Left ventricle myocardium superior (tissue), 1 donor: ENCODE results near the gene DNAH11. TPM values are rescaled to one million over a fixed set of nuclear protein-coding genes. Genes with fewer than 3 reads are reported as not detected.

Source experiments
- ATAC-seq: fragments of 200-7000 bp; cut with Tn5 transposase; one replicate; pipeline ENCODE4 v1.9.1; 2020; ENCODE audit warnings: mild to moderate bottlenecking, moderate library complexity
- DNase-seq: peaks from one replicate; pipeline ENCODE4 v3.0.0-alpha.2; 2020
- intact Hi-C: fragments of 100-400 bp; cut with micrococcal nuclease; formaldehyde crosslinking; loops from one replicate; pipeline ENCODE4 v1.11.0; 2022
- total RNA-seq: library from RNA; stranded (reverse); fragmentation: NEBNext Ultra II Directional; extraction: Animal tissue kit (Norgen Biotek cat#: 25700); gene quantifications from one replicate; pipeline ENCODE4 v1.2.1, GENCODE V29; 2021
- donor health status: DM: no; HTN: yes; CAD: no; lungs with severe emphysema.

The DNAH11 gene
- total RNA-seq, 1 donor from 2014 or later, result 0.12 TPM

DNA sequence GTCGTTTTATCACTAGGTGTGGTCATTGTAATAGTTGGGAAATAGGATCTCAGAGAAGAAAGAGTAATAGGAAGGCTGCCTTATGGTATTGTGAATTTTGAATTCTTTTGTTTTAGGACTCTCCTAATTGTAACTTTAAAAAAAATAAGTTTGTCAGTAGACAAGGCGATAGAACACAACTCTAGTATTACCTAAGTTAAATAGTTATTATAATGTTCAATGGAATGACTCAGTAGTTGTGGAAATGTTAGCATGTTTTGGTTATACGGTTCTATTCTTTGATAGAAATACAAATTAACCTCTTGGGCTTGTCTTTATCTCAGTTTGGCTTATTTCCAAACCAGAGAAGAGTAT lies 1.4 kb downstream of the DNAH11 start:
- no peak for ATAC-seq
- no peak for DNase-seq
- intact Hi-C loops, result no loop called here

DNA sequence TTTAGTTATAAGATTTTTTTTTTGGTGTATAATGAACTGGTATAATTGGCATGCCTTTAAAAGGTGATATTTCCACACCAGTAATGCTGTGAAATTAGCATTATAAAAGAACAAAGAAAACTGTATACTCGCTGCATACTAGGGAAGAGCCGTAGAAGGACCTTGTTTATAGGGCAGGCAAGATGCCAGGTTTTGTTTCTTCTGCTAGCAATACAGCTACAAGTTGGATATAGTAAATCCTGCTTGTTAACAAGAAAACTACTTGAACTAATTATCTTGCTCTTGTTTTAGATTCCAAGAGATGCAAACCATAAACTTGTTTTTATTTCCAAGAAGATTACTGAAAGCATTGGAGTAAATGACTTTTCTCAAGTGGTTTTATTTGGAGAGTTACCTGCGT lies 1.9 kb downstream of the DNAH11 start:
- ATAC-seq (no peak), DNase-seq (no peak)

DNA sequence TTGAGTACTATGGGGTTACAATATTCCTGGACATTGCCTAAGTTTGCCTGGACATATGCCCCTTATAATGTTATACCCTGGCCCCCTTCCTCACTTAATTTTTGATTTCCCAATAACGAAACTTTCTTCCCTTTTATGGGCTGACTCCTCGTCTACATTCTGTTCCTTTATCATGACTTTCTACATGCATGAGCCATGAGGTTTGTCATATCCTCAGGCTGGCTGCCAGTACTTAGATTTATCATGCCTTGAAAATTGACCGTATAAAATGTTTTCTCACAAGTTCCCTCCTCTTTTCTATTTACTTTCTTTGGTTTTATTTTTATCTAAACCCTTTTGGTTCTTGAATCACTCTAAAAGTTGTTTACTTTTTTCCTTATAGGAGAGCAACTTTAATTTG lies 4.7 kb downstream of the DNAH11 start:
- intact Hi-C loops, result no loop called here
- DNase-seq, result no peak
- ATAC-seq, result no peak

More for the DNA sequence above, 1.9 kb downstream of the DNAH11 start:
- intact Hi-C loops, result no loop called here

DNA sequence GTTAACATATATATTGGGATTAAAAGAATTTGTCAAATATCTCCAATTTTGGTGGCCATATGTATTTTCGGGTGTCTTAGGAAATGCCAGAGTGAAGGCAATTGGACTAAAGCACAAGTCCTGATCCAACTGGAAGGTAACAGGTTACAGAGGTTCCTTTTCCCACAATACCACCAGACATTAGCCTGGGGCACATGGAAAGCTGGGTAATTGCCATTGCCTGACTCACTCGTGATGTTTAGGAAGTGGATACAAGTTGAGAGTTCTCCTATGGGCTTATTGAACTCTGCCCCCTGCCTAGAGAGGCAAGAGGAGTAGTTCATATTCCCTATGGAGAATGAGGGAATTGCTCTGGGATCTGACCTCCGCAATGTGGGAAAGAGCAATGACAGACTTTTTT lies 5.7 kb downstream of the DNAH11 start:
- DNase-seq (no peak), ATAC-seq (no peak)
- intact Hi-C loops, result no loop called here

DNA sequence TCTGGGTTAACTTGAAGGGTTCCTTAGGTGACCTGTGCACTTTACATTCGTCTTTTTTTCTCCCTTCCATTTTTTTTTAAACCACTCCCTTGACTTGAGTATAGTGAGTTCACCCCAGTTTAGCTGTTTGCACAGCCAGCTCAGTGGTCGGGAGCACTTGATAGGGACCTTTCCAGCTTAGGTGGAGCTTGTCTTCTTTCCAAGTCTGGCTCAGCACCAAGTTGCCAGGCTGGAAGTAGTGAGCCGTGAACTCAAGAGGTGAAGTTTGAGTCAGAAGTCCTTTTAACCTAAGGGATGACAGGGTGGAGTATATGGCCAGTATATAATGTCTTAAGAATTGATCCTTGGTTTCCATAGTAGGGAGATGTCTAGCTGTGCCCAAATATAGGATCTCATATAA lies 7.2 kb downstream of the DNAH11 start:
- ATAC-seq (no peak), DNase-seq (no peak)
- intact Hi-C loops, result no loop called here

DNA sequence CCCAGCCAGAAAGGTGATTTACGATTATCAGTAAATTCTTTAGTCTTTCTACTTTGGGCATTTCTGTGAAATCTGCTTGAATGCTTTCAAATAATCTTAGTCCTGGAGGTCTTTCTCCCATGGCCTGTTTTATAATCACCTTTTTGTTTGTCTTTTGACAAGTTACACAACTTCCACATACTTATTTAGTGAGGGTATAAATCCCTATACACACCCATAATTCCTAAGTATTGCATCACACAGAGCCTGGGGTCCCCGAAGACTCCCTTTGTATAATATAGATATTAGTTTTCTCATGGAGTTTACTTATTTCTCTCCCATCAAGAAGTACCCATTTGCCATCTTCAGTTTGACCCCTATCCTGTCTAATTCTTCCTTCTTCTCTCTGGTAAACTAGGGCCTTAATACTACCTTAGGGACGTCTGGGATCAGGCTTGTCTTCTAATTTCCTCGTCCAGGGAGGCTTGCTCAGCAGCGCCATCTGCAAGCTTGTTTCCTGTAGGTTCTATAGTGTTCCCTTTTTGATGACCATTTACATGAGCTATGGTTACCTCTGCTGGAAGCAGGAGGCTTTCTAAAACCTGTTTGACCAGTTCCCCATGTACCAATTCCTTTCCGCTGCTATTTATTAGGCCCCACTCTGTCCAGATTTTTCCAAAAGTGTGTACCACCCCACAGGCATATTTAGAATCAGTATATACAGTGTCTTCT lies 8.1 kb downstream of the DNAH11 start:
- DNase-seq (no peak), ATAC-seq (no peak)
- intact Hi-C loops, result no loop called here

DNA sequence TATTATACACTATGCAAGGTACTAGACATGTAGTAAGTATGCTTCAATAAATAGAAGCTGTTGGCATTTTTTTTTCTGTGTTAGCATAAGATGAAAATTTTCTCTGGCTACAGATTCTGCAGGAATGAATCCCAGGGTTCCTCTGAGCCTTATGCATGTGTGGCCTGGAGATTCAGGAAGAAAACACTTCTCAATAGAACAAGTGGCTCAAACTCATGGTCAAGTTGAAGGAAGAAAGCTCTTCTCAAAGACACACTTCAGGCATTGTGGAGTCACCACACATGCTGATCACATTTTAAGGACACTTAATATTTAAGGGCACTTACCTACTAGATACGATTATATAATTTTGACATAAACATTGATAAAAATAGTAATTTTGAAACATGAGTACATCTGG lies 19.5 kb downstream of the DNAH11 start:
- DNase-seq (no peak), ATAC-seq (no peak)
- intact Hi-C loops, result no loop called here

DNA sequence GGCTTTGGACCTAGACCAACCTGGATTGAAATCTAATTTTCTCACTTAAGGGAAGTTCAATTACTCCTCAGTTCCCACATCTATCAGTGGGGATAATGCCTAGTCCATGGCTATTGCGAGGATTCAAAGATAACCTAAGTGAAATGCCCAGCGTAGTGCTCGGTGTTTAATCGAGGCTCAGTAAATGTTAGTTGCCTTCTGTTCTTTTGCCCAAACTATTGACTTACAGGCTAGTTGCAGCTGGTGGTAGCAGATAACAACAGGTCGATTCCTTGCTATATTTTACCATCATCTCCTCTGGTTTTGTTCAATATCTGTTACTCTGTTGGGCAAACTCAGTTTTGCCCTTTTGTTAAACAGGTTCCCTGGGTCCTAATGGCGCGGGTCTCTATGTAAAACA lies 22.8 kb downstream of the DNAH11 start:
- no peak for DNase-seq
- intact Hi-C loops, result no loop called here
- no peak for ATAC-seq

DNA sequence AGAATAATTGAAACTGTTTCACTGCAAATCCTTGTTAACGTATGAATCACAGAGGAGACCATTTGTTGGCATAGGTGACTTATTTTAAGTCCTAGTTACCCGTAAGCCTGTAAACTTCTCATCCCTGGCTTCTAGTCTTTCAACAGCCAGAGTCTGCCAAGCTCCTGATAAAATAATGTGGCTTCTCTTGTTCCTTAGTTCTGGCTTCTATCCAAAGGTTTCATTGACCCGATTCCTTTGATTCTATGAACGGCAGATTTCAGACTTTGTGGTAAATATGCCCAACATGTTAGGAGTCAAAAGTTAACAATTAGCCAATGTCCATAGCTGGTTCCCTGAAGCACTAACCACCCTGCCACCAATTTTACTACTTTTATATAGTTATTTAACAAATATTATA lies 23.3 kb downstream of the DNAH11 start:
- no peak for ATAC-seq
- no peak for DNase-seq
- intact Hi-C loops, result no loop called here

DNA sequence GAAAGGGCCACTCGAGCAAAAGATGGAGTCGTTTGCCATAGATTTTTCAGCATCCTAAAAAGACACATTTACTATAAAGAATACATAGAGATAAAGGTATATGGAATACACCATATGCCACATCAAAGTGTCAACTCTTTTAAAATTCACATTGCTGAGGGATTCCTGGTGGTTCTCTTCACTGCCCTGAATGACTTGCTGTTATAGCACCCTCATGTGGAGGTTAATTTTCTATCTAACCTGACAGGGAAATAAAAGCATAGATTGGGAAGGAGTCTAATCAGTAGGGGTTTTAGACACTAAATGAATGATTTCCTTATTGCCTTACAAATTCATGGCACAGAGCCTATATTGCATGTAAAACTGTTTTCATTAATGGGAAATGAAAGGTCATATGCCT lies 25.9 kb downstream of the DNAH11 start:
- DNase-seq, result no peak
- intact Hi-C loops, result no loop called here
- no peak for ATAC-seq

DNA sequence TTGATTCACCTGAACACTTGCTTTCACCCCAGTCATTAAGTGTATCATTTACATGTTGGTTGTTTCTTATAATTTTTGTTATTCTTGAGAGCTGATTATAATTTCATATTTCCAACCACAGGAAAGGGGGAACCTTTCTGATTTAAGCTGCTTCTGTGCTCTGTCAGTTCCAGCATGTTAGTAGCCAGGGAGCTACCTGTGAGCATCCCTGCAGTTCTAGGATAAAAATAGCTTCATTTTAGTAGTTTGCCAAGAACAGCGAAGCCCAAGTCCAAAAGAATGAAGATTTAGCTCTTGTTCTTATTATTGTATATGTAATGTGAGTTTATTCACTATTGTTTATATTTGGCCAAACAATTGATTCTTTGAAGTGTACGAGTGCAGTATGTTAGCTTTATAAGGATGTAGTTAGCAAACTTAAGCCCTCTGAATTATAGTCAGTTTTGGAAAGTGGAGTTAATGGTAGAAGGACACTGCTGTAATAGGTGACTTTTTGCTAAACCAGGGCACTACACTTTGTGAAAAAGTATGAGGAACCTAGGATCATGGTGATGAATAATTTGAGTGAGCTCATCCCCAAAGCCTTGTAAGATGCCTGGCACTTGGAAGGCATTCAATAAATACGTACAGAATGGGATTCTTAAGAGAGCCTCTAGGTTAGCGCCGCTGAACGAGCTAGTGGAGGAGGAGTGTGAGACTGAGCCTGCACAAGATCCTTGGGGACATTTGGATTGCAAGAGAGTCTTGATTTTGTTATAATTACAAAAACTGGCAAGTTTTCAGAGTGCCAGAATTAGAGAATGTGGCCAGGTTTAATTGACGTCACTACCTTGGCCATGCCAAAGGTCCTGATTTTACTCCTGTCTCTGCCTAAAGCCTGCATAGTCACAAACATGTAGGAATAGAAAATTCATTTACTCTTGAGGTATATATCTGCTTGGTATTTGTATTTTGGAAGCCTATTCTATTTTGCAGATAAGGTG lies 29.8 kb downstream of the DNAH11 start:
- intact Hi-C loops, result no loop called here
- DNase-seq, result no peak
- ATAC-seq, result no peak

DNA sequence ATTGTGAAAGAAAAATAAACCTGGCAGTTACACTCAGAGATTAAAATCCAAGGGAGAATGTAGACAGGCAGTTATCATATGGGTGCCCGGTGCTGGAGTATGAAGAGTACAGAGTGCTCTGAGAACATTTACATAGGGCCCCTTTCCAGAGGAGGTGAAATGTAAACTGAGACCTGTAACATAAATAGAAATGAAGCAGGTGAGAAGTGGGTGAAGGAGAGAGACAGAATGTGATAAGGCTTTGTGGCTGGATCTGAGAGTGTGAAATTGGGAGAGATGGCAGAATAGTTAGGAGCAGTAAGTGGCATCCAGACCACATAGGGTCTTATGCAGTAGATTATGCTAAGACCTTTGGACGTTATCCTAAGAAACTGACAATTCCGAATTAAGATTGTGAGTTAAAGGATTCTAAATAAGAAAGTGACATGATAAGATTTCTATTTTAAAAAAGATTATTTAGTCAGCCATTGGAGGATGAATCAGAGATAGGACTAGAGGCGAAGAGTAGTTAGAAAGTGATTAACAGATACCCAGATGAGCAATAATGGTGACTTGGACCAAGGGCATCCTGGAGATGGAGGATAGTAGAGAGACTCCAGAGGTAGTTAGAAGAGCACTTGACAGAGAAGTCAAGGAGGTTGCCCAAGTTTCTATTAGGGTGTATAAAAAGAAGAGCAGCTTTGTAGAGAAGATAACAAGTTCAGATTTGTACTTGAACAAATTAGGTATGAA lies 36.7 kb downstream of the DNAH11 start:
- ATAC-seq, result peak; percentile 39
- intact Hi-C loops, result no loop called here
- no peak for DNase-seq

DNA sequence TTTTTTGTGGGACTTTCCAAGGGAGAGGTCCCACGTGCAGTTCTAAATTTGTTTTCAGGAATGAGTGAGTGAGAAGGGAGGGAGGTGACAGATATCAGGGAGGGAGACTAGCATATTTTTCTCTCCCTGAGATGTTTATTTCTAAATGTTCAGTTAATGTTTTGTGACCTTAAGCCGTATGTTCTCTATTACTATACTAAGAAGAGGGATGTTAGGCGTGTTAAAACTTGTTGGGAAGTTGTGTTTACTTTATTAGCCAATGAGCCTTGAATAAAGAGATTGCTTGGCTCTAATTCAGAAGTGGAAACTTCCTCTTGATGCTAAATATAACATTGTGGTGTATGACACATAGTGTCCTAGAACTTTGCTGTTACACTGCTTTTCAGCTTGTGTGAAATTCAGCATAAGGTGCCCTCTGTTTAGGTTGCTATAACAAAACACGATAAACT lies 37.3 kb downstream of the DNAH11 start:
- DNase-seq (no peak), ATAC-seq (peak; percentile 95)
- intact Hi-C loops, result no loop called here

DNA sequence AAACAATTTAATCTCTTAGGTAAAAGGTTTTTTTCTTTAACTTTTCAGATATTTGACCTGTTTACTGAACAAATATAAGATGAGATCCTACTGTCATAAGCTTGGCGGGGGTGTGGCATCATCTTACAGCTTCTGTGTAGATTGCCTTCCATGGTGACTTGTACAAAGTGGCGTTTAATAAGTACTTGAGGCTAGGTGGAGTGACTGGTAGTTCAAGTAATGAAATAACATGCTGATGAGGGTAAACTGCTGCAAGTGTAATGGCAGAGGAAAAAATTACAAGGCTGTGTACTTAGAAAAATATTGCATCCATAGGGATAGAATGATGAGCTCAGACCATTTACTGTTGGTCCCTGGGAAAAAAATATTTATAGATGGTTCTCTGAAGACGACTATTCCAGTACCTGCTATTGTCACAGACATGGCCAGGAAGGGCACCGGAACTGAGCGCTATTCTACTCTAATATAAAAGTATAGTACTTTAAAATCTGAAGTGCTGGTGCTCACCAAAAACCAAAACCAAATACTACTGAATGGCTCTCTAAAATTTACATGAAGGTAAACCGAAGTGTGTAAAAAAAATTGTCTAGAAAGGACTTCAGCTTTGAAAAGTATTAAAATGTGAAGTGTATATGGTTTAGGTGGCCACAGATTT lies 42.4 kb downstream of the DNAH11 start:
- no peak for ATAC-seq
- intact Hi-C loops, result no loop called here
- DNase-seq, result no peak

DNA sequence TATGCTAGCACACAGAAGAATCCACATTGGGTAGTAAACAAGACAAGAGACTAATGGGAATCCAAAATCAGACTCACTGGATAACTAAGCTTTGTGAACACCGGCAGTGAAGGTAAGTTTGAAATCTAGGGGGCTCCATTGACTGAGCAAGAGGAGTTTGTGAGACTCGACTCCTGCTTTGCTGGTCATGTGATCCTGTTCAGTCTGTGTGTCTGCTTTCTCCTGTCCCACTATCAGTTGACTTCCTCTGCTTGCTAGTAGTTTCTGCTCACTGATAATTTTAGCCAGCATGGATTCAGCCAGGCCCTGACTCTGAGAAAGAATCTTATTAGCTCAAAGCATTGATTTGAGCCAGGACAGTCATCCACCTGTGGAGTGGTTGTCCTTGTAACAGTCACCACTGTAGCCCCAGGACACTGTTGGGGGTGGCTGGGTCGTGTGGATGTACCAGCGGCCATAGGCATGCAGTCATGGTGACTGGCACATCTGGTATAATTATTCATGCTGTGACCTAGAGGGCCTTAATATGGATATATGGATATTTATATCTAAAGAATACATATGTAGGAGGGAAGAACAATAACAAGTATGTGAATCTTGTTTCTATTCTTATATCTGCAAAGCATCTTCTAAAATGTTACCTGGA lies 44.4 kb downstream of the DNAH11 start:
- no peak for ATAC-seq
- DNase-seq, result no peak
- intact Hi-C loops, result no loop called here

DNA sequence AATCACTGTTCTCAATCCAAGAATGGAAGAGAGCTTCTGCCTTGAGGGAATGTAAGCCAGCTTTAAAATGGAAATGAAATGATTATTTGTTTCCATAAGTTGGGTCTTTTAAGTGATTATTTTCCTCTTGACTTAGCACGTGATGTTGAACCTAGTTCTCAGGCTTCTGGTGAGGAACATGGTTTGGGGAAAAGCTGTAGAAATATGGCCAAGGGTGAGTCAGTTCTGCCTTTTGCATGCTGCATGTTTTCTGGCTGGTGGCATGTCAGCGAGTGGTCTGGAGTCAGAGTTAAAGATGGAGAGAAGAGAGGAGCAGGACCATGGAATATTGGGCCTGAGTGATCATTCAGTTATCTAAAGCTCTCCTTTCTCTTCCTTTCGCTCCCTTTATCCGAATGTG lies 54.0 kb downstream of the DNAH11 start:
- DNase-seq (no peak), ATAC-seq (no peak)
- intact Hi-C loops, result no loop called here

DNA sequence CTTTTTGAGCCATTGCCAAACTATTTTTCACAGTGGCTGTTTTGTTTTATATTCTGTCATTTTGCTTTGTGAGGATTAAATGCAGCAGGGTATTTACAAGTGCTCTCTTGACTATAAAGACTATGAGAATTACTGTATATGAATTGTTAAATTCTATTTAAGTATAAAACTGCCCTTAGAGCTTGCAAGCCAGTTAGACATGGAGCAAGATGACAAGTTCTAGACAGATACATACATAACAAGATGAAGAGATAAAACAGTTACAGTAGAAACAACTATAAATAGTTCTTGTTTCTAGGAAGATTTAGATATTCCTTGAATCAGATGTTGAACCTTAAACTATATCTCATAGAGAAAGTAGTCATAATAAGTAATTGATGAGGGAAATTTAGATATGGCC lies 60.6 kb downstream of the DNAH11 start:
- ATAC-seq (no peak), DNase-seq (no peak)
- intact Hi-C loops, result no loop called here

DNA sequence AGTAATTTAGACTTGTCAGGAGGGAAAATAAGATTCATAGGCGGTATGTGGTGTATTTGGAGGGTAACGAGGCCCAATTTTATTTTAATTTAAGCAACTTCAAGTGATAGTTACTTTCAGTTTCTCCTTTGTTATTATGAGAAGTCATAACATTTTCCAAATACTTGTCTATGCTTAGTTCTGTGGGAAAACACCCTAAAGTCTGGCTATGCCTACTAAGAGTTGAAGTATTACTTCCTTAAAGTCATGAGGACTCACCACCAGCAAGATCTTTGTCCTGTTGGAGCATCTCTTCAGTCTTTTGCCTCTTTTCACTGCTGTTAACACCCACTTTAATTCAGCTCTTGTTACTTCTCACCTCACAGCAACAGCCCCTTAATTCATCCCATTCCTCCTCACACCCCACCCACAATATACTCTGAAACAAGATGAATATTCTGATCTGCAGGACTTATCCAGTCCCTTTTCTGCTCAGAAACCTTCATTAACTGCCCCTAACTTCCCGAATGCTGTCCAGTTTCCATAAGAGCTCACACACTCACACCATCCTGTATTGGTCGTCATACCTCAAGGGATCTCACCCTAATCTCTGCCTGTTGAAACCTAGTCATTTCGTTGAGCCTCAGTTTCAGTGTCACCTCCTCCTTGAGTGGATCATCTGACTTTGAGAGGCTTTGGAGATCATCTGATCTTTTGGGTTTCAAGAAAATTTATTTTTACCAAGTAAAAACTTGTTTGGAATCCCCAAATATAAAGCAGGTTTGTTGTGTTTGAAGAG lies 61.3 kb downstream of the DNAH11 start:
- ATAC-seq, result no peak
- no peak for DNase-seq
- intact Hi-C loops, result no loop called here
